Stimulated activated CD4-positive, alpha-beta T cell treated with anti-CD3 and anti-CD28 coated beads, Interleukin-15, amount 100 ng/mL, for 48 hours (primary cell): Measurements from ENCODE around the gene WDR33.
"Not testable (repeated sequence)": the region's sequence is repeated elsewhere in the genome, so short reads cannot be mapped to it uniquely, and the experiment has no call there.

Experiments used
- DNase-seq, 2 donors: peaks; one replicate each; pipeline ENCODE4 v3.0.0-alpha.2; 2020; ENCODE audit warnings: low read depth in 2 of 2

Gene WDR33

GRCh38 chr2:127810619-127811396 lies at the start of gene WDR33:
WDR33 (minus strand) TSS chr2:127811171; CDS start chr2:127770981, 40,190 bp downstream.
- peak; percentile 90 to 96 for DNase-seq

GRCh38 chr2:127860130-127860529 lies 49.2 kb upstream of the WDR33 start:
- no peak for DNase-seq

GRCh38 chr2:127859712-127860085 lies 48.7 kb upstream of the WDR33 start:
- DNase-seq: peak in 1 of 2 donors; percentile 26

- DNase-seq: no peak
Measured at GRCh38 chr2:127857265-127857808, 46.4 kb upstream of the WDR33 start.

GRCh38 chr2:127853671-127854070 lies 42.7 kb upstream of the WDR33 start:
- DNase-seq: no peak

GRCh38 chr2:127852388-127852787 lies 41.4 kb upstream of the WDR33 start:
- DNase-seq: no peak

- no peak for DNase-seq
Measured at GRCh38 chr2:127847931-127848330, 37.0 kb upstream of the WDR33 start.

- no peak for DNase-seq
Measured at GRCh38 chr2:127844973-127845372, 34.0 kb upstream of the WDR33 start.

- DNase-seq: no peak
Measured at GRCh38 chr2:127843677-127844076, 32.7 kb upstream of the WDR33 start.

- no peak for DNase-seq
Measured at GRCh38 chr2:127841466-127842178, 30.7 kb upstream of the WDR33 start.

- DNase-seq: no peak
Measured at GRCh38 chr2:127840893-127841292, 29.9 kb upstream of the WDR33 start.

GRCh38 chr2:127834951-127835350 lies 24.0 kb upstream of the WDR33 start:
- DNase-seq: no peak

GRCh38 chr2:127829845-127830246 lies 18.9 kb upstream of the WDR33 start:
- DNase-seq: peak; percentile 57 to 59

- not testable (repeated sequence) for DNase-seq
Measured at GRCh38 chr2:127826708-127827107, 15.7 kb upstream of the WDR33 start.

- no peak for DNase-seq
Measured at GRCh38 chr2:127826047-127826446, 15.1 kb upstream of the WDR33 start.

- DNase-seq: no peak
Measured at GRCh38 chr2:127820080-127820668, 9.2 kb upstream of the WDR33 start.

- DNase-seq: no peak
Measured at GRCh38 chr2:127818794-127819425, 7.9 kb upstream of the WDR33 start.

GRCh38 chr2:127818241-127818640 lies 7.3 kb upstream of the WDR33 start:
- no peak for DNase-seq

GRCh38 chr2:127814677-127815076 lies 3.7 kb upstream of the WDR33 start:
- no peak for DNase-seq

- not testable (repeated sequence) for DNase-seq
Measured at GRCh38 chr2:127812441-127812840, 1.5 kb upstream of the WDR33 start.

GRCh38 chr2:127811397-127812321 lies 688 bp upstream of the WDR33 start:
- no peak for DNase-seq
